Measurements from ENCODE around the gene NUDT19. TPM values are rescaled to one million over a fixed set of nuclear protein-coding genes. Genes with fewer than 3 reads are reported as not detected.

The NUDT19 gene
- total RNA-seq, 1 experiment from 2014 or later, result 33.4 TPM

GRCh38 chr19:32676895-32677359 is 14.7 kb upstream of the NUDT19 start:
- no peaks in the 10 kb centered on the region for H3K27me3 Mint-ChIP-seq (ENCODE audit: insufficient read depth, unreplicated experiment)
- H3K36me3 Mint-ChIP-seq (ENCODE audit: insufficient read depth, unreplicated experiment), result no peaks in the 10 kb centered on the region
- ChIA-PET POLR2A (interaction anchor here (3.3 kb wide), 1 partner anchor 15 kb away, joined by 24 read pairs; the partner anchor contains the start of gene NUDT19), CTCF (interaction anchor here (1.2 kb wide), 1 partner anchor 13 kb away, joined by 5 read pairs; no protein-coding TSS in a partner anchor)
- no peaks in the 10 kb centered on the region for H3K9me3 Mint-ChIP-seq (ENCODE audit: unreplicated experiment)
- no TSS peak for BruUV-seq (replicated peaks)
- no peak for DNase-seq (ENCODE audit: unreplicated experiment)
- H3K4me3 Mint-ChIP-seq (ENCODE audit: unreplicated experiment), result no peak overlapping the region
- peaks cover 11% of the 10 kb centered on the region for H3K4me1 Mint-ChIP-seq (ENCODE audit: insufficient read depth, unreplicated experiment)
- TF ChIP-seq CTCF (IDR thresholded peaks at IDR 0.05; ENCODE audit: unreplicated experiment), result no peak
- no peak overlapping the region for H3K27ac Mint-ChIP-seq (ENCODE audit: low read depth, unreplicated experiment)
- intact Hi-C loops (cut with micrococcal nuclease), result no loop called here

- no peak for TF ChIP-seq CTCF (IDR thresholded peaks at IDR 0.05; ENCODE audit: unreplicated experiment)
- ChIA-PET POLR2A (interaction anchor here (3.3 kb wide), 1 partner anchor 14 kb away, joined by 24 read pairs; the partner anchor contains the start of gene NUDT19), CTCF (interaction anchor here (0.6 to 1.2 kb wide), 3 partner anchors 12 to 20 kb away, joined by 4 to 5 read pairs (median 5); no protein-coding TSS in a partner anchor)
- no peaks in the 10 kb centered on the region for H3K36me3 Mint-ChIP-seq (ENCODE audit: insufficient read depth, unreplicated experiment)
- H3K27ac Mint-ChIP-seq (ENCODE audit: low read depth, unreplicated experiment), result no peak overlapping the region
- H3K9me3 Mint-ChIP-seq (ENCODE audit: unreplicated experiment), result no peaks in the 10 kb centered on the region
- intact Hi-C loops (cut with micrococcal nuclease), result no loop called here
- no TSS peak for BruUV-seq (replicated peaks)
- no peaks in the 10 kb centered on the region for H3K27me3 Mint-ChIP-seq (ENCODE audit: insufficient read depth, unreplicated experiment)
- DNase-seq (ENCODE audit: unreplicated experiment), result no peak
- no peak overlapping the region for H3K4me3 Mint-ChIP-seq (ENCODE audit: unreplicated experiment)
- peaks cover 11% of the 10 kb centered on the region for H3K4me1 Mint-ChIP-seq (ENCODE audit: insufficient read depth, unreplicated experiment)
Measured at GRCh38 chr19:32677657-32678056, 14.0 kb upstream of the NUDT19 start.

- H3K27ac Mint-ChIP-seq (ENCODE audit: low read depth, unreplicated experiment), result no peak overlapping the region
- no peak for DNase-seq (ENCODE audit: unreplicated experiment)
Measured at GRCh38 chr19:32680986-32681385, 10.6 kb upstream of the NUDT19 start.

GRCh38 chr19:32682317-32682716 is 9.3 kb upstream of the NUDT19 start:
- H3K4me3 Mint-ChIP-seq (ENCODE audit: unreplicated experiment), result no peak overlapping the region
- no peak overlapping the region for H3K27ac Mint-ChIP-seq (ENCODE audit: low read depth, unreplicated experiment)
- H3K36me3 Mint-ChIP-seq (ENCODE audit: insufficient read depth, unreplicated experiment), result no peaks in the 10 kb centered on the region
- CTCF ChIA-PET, result interaction anchor here (0.6 to 1.3 kb wide), 3 partner anchors 9 to 367 kb away, joined by 3 to 4 read pairs (median 4); partner anchors contain the start of gene NUDT19
- intact Hi-C loops (cut with micrococcal nuclease), result no loop called here
- H3K9me3 Mint-ChIP-seq (ENCODE audit: unreplicated experiment), result no peaks in the 10 kb centered on the region
- TF ChIP-seq CTCF (IDR thresholded peaks at IDR 0.05; ENCODE audit: unreplicated experiment), result no peak
- DNase-seq (ENCODE audit: unreplicated experiment), result no peak
- BruUV-seq (replicated peaks), result no TSS peak
- POLR2A ChIA-PET, result interaction anchor here (0.7 to 3.0 kb wide), 2 partner anchors 9 to 11 kb away, joined by 5 to 17 read pairs; partner anchors contain the start of gene NUDT19
- H3K27me3 Mint-ChIP-seq (ENCODE audit: insufficient read depth, unreplicated experiment), result no peaks in the 10 kb centered on the region
- no peaks in the 10 kb centered on the region for H3K4me1 Mint-ChIP-seq (ENCODE audit: insufficient read depth, unreplicated experiment)

More at GRCh38 chr19:32680986-32681385, 10.6 kb upstream of the NUDT19 start:
- Mint-ChIP-seq H3K4me1 (ENCODE audit: insufficient read depth, unreplicated experiment) (no peaks in the 10 kb centered on the region), H3K9me3 (ENCODE audit: unreplicated experiment) (no peaks in the 10 kb centered on the region), H3K27me3 (ENCODE audit: insufficient read depth, unreplicated experiment) (no peaks in the 10 kb centered on the region), H3K4me3 (ENCODE audit: unreplicated experiment) (no peak overlapping the region), H3K36me3 (ENCODE audit: insufficient read depth, unreplicated experiment) (no peaks in the 10 kb centered on the region)
- no peak for TF ChIP-seq CTCF (IDR thresholded peaks at IDR 0.05; ENCODE audit: unreplicated experiment)
- intact Hi-C loops (cut with micrococcal nuclease), result no loop called here
- BruUV-seq (replicated peaks), result no TSS peak
- ChIA-PET POLR2A (interaction anchor here (3.0 kb wide), 1 partner anchor 10 kb away, joined by 17 read pairs; the partner anchor contains the start of gene NUDT19), CTCF (interaction anchor here (0.6 to 1.3 kb wide), 2 partner anchors 10 to 210 kb away, joined by 3 read pairs; partner anchors contain the start of gene NUDT19)

Data from MCF 10A (cell line).